Epithelial cell of esophagus (primary cell): ENCODE measurements around the gene OR8D1.
A peak's percentile ranks its signal among the peaks of the same experiment; 100 is the strongest.

ENCODE experiments used
- DNase-seq: peaks from one replicate; pipeline ENCODE4 v3.0.0; 2010; ENCODE audit warnings: low read depth
- H3K4me3 ChIP-seq: 2 replicates; pipeline ENCODE4 v1.5.1; 2011; ENCODE audit warnings: mild to moderate bottlenecking, low read length, control low read depth
- CTCF ChIP-seq: IDR thresholded peaks from 2 replicates; pipeline ENCODE4 v1.5.1; 2011; ENCODE audit warnings: low read depth, mild to moderate bottlenecking, low read length, control low read depth, inconsistent platforms; ENCODE audit not compliant: insufficient read depth; ENCODE audit errors: missing control alignments

OR8D1 gene

GRCh38 chr11:124311269-124311668, 2.5 kb downstream of the OR8D1 start:
- DNase-seq, result no peak
- TF ChIP-seq CTCF, result no peak
- H3K4me3 ChIP-seq, result no peak overlapping the region

GRCh38 chr11:124310721-124311120, 3.0 kb downstream of the OR8D1 start:
- H3K4me3 ChIP-seq, result no peak overlapping the region
- peak; percentile 4 for DNase-seq
- no peak for TF ChIP-seq CTCF

GRCh38 chr11:124307093-124307492, 6.7 kb downstream of the OR8D1 start:
- H3K4me3 ChIP-seq, result no peak overlapping the region
- no peak for DNase-seq
- no peak for TF ChIP-seq CTCF

- DNase-seq, result no peak
- no peak overlapping the region for H3K4me3 ChIP-seq
- no peak for TF ChIP-seq CTCF
These were observed 11.2 kb downstream of the OR8D1 start for GRCh38 chr11:124302347-124303125.

- no peak for TF ChIP-seq CTCF
- H3K4me3 ChIP-seq, result no peak overlapping the region
- DNase-seq, result peak; percentile 30
These were observed 12.2 kb downstream of the OR8D1 start for GRCh38 chr11:124301548-124301947.

GRCh38 chr11:124297921-124298320, 15.8 kb downstream of the OR8D1 start:
- H3K4me3 ChIP-seq, result no peak overlapping the region
- no peak for TF ChIP-seq CTCF
- no peak for DNase-seq

GRCh38 chr11:124296016-124296415, 17.7 kb downstream of the OR8D1 start:
- no peak for TF ChIP-seq CTCF
- H3K4me3 ChIP-seq, result no peak overlapping the region
- DNase-seq, result no peak
